A549 treated with RU486 at 1 μM for 4 hours (cell line): ENCODE data around the gene HACD4. TPM values are rescaled to one million over a fixed set of nuclear protein-coding genes. Genes with fewer than 3 reads are reported as not detected.

Experiments
- total RNA-seq: library from RNA; stranded (reverse); fragments of 200-300 nt; extraction: Qiagen RNA extraction; gene quantifications from 5 replicates; pipeline ENCODE4 v1.2.3, GENCODE V29; 2022; ENCODE audit warnings: low read depth

The HACD4 gene
- 0.53 to 1.2 TPM (median 1.0 TPM) in 5 replicates for total RNA-seq

GRCh38 chr9:21031091-21031807 lies at the start of gene HACD4:
TSS of gene HACD4 (minus strand) at chr9:21031640. CDS start at chr9:21031590, 50 bp downstream.

GRCh38 chr9:21077781-21078180 lies 46.3 kb upstream of the HACD4 start, which contains the start of gene IFNB1:
TSS of gene IFNB1 (minus strand) at chr9:21077942. CDS start at chr9:21077869, 73 bp downstream.

Other genes with a start within 250 kb of the HACD4 start
- gene IFNB1, start 46.3 kb upstream of the HACD4 start, total RNA-seq = 0.23 TPM in 1 of 5 replicates, not detected in the others
- gene IFNW1, start 110.2 kb upstream of the HACD4 start, total RNA-seq = not detected in 5 replicates
- not detected in 5 replicates for gene IFNA21, start 135.0 kb upstream of the HACD4 start, total RNA-seq
- gene IFNA4, start 155.9 kb upstream of the HACD4 start, total RNA-seq = not detected in 5 replicates
- not detected in 5 replicates for gene IFNA7, start 170.6 kb upstream of the HACD4 start, total RNA-seq
- gene IFNA10, start 175.5 kb upstream of the HACD4 start, total RNA-seq = not detected in 5 replicates
- not detected in 5 replicates for gene IFNA16, start 185.7 kb upstream of the HACD4 start, total RNA-seq
- not detected in 5 replicates for gene IFNA17, start 196.6 kb upstream of the HACD4 start, total RNA-seq
- gene IFNA14, start 208.4 kb upstream of the HACD4 start, total RNA-seq = not detected in 5 replicates